C4-2B (cell line): ENCODE measurements around the gene KRT84.

Source experiments
- H3K27ac ChIP-seq: fragments of 450-650 bp; 2 replicates; pipeline ENCODE4 v1.5.1; 2017
- CTCF ChIP-seq: fragments of 450-650 bp; conservative IDR thresholded peaks from 2 replicates; pipeline ENCODE4 v1.5.1; 2017; ENCODE audit warnings: mild to moderate bottlenecking
- ZFX ChIP-seq: fragments of 450-650 bp; IDR thresholded peaks from 2 replicates; pipeline ENCODE4 v1.6.1; 2017

KRT84 gene

GRCh38 chr12:52336641-52337040 is 48.8 kb downstream of the KRT84 start:
- no peak for TF ChIP-seq CTCF
- no peak for TF ChIP-seq ZFX

DNA sequence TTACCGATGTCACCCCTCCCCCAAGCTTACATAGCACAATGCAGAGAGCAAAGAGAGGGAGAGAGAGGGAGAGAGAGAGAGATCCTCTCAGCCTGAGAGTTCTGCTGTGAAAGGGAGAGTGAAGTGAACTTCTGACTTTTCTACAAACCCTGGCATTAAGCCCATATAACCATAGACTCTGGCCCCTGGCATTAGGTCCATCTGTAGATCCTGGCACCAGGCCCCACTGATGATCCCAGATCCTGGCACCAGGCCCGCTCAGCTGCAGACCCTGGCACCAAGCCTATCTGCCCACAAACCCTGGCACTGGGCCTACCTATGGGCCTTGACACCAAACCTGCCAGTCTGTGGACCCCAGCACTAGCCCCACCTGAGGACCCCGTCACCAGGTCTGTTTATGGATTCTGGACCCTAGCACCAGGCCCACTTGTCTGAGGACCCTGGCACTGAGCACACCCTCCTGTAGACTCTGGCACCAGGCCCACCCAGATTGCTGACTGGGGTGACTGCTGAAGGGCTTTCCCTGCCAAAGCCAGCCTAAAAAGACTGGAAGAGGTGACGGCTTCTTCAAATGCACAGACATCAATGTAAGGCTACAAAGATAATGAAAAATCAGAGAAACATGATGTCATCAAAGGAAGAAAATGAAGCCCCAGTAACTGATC is 49.7 kb downstream of the KRT84 start:
- no peak overlapping the region for H3K27ac ChIP-seq

More at GRCh38 chr12:52336641-52337040, 48.8 kb downstream of the KRT84 start:
- H3K27ac ChIP-seq: no peak overlapping the region

GRCh38 chr12:52334185-52334584 is 51.3 kb downstream of the KRT84 start:
- TF ChIP-seq CTCF (no peak), ZFX (no peak)
- H3K27ac ChIP-seq: no peak overlapping the region

More for the DNA sequence above, 49.7 kb downstream of the KRT84 start:
- no peak for TF ChIP-seq ZFX
- no peak for TF ChIP-seq CTCF

GRCh38 chr12:52333321-52333720 is 52.1 kb downstream of the KRT84 start:
- TF ChIP-seq ZFX (no peak), CTCF (no peak)
- no peak overlapping the region for H3K27ac ChIP-seq

DNA sequence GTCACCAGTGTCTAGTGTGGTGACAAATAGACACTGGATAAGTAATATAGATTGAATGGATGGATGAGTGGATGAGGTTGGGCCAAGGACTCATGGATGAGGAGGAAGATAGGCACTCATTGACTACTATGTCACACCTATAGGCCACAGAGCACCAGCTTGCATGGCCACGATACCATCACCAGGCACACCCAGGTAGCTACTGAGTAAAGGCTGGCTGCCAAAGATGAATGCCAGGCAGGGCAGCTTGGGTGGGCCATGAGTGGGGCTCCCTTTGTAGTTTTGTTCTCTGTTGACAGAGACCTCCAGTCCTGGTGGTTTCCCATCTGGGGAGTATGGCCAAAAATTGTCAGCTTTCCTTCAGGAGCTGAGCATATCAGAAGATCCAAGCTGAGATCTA is 53.1 kb downstream of the KRT84 start:
- H3K27ac ChIP-seq: no peak overlapping the region
- TF ChIP-seq ZFX (no peak), CTCF (no peak)

DNA sequence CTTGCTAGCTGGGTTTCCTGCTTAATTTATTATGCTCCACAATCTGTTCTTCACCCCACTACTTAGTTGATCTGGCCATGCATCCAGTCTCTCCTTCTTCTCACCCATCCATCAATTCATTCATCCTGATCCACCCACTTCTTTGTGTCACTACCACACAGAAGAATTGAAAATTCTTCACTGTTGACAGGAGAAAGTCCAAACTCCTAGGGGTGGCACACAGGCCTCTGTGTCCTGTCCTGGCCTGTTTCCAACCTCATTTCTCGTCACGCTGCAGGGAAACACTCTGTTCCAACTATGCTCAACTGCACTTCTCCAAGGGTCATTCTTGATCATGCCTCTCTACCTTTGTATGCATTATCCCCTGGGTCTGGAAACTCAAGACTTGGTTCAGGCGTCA is 53.6 kb downstream of the KRT84 start:
- no peak overlapping the region for H3K27ac ChIP-seq
- TF ChIP-seq ZFX (no peak), CTCF (no peak)

- TF ChIP-seq ZFX (no peak), CTCF (no peak)
- H3K27ac ChIP-seq: no peak overlapping the region
Measured at GRCh38 chr12:52331039-52331438, 54.4 kb downstream of the KRT84 start.
